WTC11 (cell line): ENCODE results near the gene TYRO3. TPM values are rescaled to one million over a fixed set of nuclear protein-coding genes. Genes with fewer than 3 reads are reported as not detected.

Experiments
- ATAC-seq: fragments of 200-7000 bp; cut with Tn5 transposase; 2 replicates; pipeline ENCODE4 v1.10.0; 2021; ENCODE audit warnings: mild to moderate bottlenecking, moderate library complexity
- CTCF ChIA-PET: fragments of 300-600 bp; sonication (Branson Sonifier 250); formaldehyde crosslinking; loops from one replicate; lab custom pipeline; 2021; ENCODE audit warnings: antibody characterized with exemption; lab: Charles Lee
- POLR2A ChIA-PET: fragments of 350-600 bp; sonication (Branson Sonifier 250); formaldehyde crosslinking; loops from one replicate; lab custom pipeline; 2021; ENCODE audit warnings: antibody characterized with exemption; lab: Charles Lee
- DNase-seq: peaks from one replicate; pipeline ENCODE4 v3.0.0; 2021; ENCODE audit warnings: low spot score
- H3K27ac Mint-ChIP-seq: 2 replicates; pipeline ENCODE4 v1.8.0; 2021; ENCODE audit warnings: mixed read lengths
- H3K27me3 Mint-ChIP-seq: 2 replicates; pipeline ENCODE4 v1.8.0; 2021; ENCODE audit warnings: low read depth, mild to moderate bottlenecking, moderate library complexity, mixed read lengths
- H3K36me3 Mint-ChIP-seq: 2 replicates; pipeline ENCODE4 v1.8.0; 2021; ENCODE audit warnings: mixed read lengths
- H3K4me1 Mint-ChIP-seq: 2 replicates; pipeline ENCODE4 v1.8.0; 2022; ENCODE audit warnings: mixed read lengths
- H3K4me3 Mint-ChIP-seq: 2 replicates; pipeline ENCODE4 v1.8.0; 2021; ENCODE audit warnings: mild to moderate bottlenecking, moderate library complexity, mixed read lengths
- H3K9me3 Mint-ChIP-seq: 2 replicates; pipeline ENCODE4 v1.8.0; 2021; ENCODE audit warnings: mixed read lengths
- CBFB ChIP-seq: sonication (generic); formaldehyde crosslinking; IDR thresholded peaks from 2 replicates; pipeline ENCODE4 v1.8.1; 2022; ENCODE audit warnings: mild to moderate bottlenecking, low read depth, missing genetic modification reagents
- CDX4 ChIP-seq: fragments of 250-450 bp; sonication (Bioruptor Pico); IDR thresholded peaks from 2 replicates; pipeline ENCODE4 v1.9.0; 2021; ENCODE audit warnings: moderate library complexity, mild to moderate bottlenecking, inconsistent platforms, borderline replicate concordance
- CREM ChIP-seq: sonication (generic); formaldehyde crosslinking; IDR thresholded peaks from 2 replicates; pipeline ENCODE4 v1.8.1; 2022; ENCODE audit warnings: mild to moderate bottlenecking, missing genetic modification reagents, moderate library complexity
- EMX1 ChIP-seq: fragments of 250-450 bp; sonication (Bioruptor Pico); IDR thresholded peaks from 2 replicates; pipeline ENCODE4 v1.8.0; 2021; ENCODE audit warnings: mild to moderate bottlenecking
- ERG ChIP-seq: fragments of 250-450 bp; sonication (Bioruptor Pico); IDR thresholded peaks from 2 replicates; pipeline ENCODE4 v1.8.0; 2021; ENCODE audit warnings: mild to moderate bottlenecking
- GABPB1 ChIP-seq: sonication (generic); formaldehyde crosslinking; IDR thresholded peaks from 2 replicates; pipeline ENCODE4 v1.8.1; 2023; ENCODE audit warnings: mild to moderate bottlenecking, missing genetic modification reagents
- GTF2I ChIP-seq: fragments of 250-450 bp; sonication (Bioruptor Pico); conservative IDR thresholded peaks from 2 replicates; pipeline ENCODE4 v1.4.0; 2021; ENCODE audit warnings: mild to moderate bottlenecking
- IRF2 ChIP-seq: sonication (generic); formaldehyde crosslinking; IDR thresholded peaks from 2 replicates; pipeline ENCODE4 v1.8.0; 2022; ENCODE audit warnings: low read depth, missing genetic modification reagents, borderline replicate concordance
- KAT7 ChIP-seq: sonication (generic); formaldehyde crosslinking; IDR thresholded peaks from 2 replicates; pipeline ENCODE4 v1.8.1; 2023; ENCODE audit warnings: missing genetic modification reagents, mild to moderate bottlenecking, borderline replicate concordance
- MXD4 ChIP-seq: fragments of 250-450 bp; sonication (Bioruptor Pico); IDR thresholded peaks from 2 replicates; pipeline ENCODE4 v1.8.0; 2021; ENCODE audit warnings: mild to moderate bottlenecking, moderate library complexity, borderline replicate concordance
- NFE2L1 ChIP-seq: sonication (generic); formaldehyde crosslinking; IDR thresholded peaks from 2 replicates; pipeline ENCODE4 v1.8.1; 2023; ENCODE audit warnings: missing genetic modification reagents
- NR1H2 ChIP-seq: sonication (generic); formaldehyde crosslinking; IDR thresholded peaks from 2 replicates; pipeline ENCODE4 v1.9.0; 2021; ENCODE audit warnings: mild to moderate bottlenecking, moderate library complexity, missing genetic modification reagents
- NR3C1 ChIP-seq: sonication (generic); formaldehyde crosslinking; conservative IDR thresholded peaks from 2 replicates; pipeline ENCODE4 v1.8.1; 2023; ENCODE audit warnings: low read depth, mild to moderate bottlenecking, missing genetic modification reagents
- RELA ChIP-seq: sonication (generic); formaldehyde crosslinking; IDR thresholded peaks from 2 replicates; pipeline ENCODE4 v1.8.1; 2022; ENCODE audit warnings: missing genetic modification reagents, mild to moderate bottlenecking, borderline replicate concordance
- SMAD3 ChIP-seq: sonication (generic); formaldehyde crosslinking; IDR thresholded peaks from 2 replicates; pipeline ENCODE4 v1.8.0; 2022; ENCODE audit warnings: missing genetic modification reagents, mild to moderate bottlenecking, borderline replicate concordance
- STAT6 ChIP-seq: sonication (generic); formaldehyde crosslinking; conservative IDR thresholded peaks from 2 replicates; pipeline ENCODE4 v1.8.1; 2023; ENCODE audit warnings: mild to moderate bottlenecking, low read depth, missing genetic modification reagents, moderate library complexity
- TCF7 ChIP-seq: sonication (generic); formaldehyde crosslinking; IDR thresholded peaks from 2 replicates; pipeline ENCODE4 v1.8.0; 2022; ENCODE audit warnings: mild to moderate bottlenecking, low read depth, missing genetic modification reagents, moderate library complexity
- TP53 ChIP-seq: sonication (generic); formaldehyde crosslinking; IDR thresholded peaks from 2 replicates; pipeline ENCODE4 v1.8.1; 2023; ENCODE audit warnings: mild to moderate bottlenecking, missing genetic modification reagents
- USF2 ChIP-seq: sonication (generic); formaldehyde crosslinking; IDR thresholded peaks from 2 replicates; pipeline ENCODE4 v1.8.1; 2023; ENCODE audit warnings: mild to moderate bottlenecking, missing genetic modification reagents, moderate library complexity
- ZNF425 ChIP-seq: fragments of 250-450 bp; sonication (Bioruptor Pico); conservative IDR thresholded peaks from 2 replicates; pipeline ENCODE4 v1.9.0; 2021; ENCODE audit warnings: mild to moderate bottlenecking
- ZNF532 ChIP-seq: fragments of 250-450 bp; sonication (Bioruptor Pico); IDR thresholded peaks from 2 replicates; pipeline ENCODE4 v1.9.0; 2021; ENCODE audit warnings: mild to moderate bottlenecking, borderline replicate concordance
- total RNA-seq: library from RNA; stranded (reverse); gene quantifications from 3 replicates; pipeline ENCODE4 v1.2.3, GENCODE V29; 2021

The TYRO3 gene
- total RNA-seq, 1 experiment from 2014 or later = 87.9 TPM

GRCh38 chr15:41546851-41547786 lies 11.9 kb upstream of the TYRO3 start (continued):
- TF ChIP-seq STAT6 (CRISPR knock-in tag) = no peak
- no peak for TF ChIP-seq EMX1
- no peak for TF ChIP-seq GTF2I (CRISPR knock-in tag)
- no peak for TF ChIP-seq ZNF532 (CRISPR knock-in tag)
- TF ChIP-seq NFE2L1 (CRISPR knock-in tag) = no peak
- TF ChIP-seq RELA (CRISPR knock-in tag) = no peak
- TF ChIP-seq USF2 (CRISPR knock-in tag) = no peak
- TF ChIP-seq NR3C1 = no peak
- TF ChIP-seq KAT7 (CRISPR knock-in tag) = no peak

GRCh38 chr15:41550066-41550775 lies 8.8 kb upstream of the TYRO3 start:
- H3K9me3 Mint-ChIP-seq = no peaks in the 10 kb centered on the region
- 0 out of 2 replicates have a peak, but pooled peaks cover under 1% of the 10 kb centered on the region for H3K27me3 Mint-ChIP-seq
- DNase-seq (no peak), ATAC-seq (no peak)
- H3K27ac Mint-ChIP-seq = no peak overlapping the region
- no peaks in the 10 kb centered on the region for H3K36me3 Mint-ChIP-seq
- no peak overlapping the region for H3K4me3 Mint-ChIP-seq
- POLR2A ChIA-PET = no interaction called here
- CTCF ChIA-PET = no interaction called here
- no peaks in the 10 kb centered on the region for H3K4me1 Mint-ChIP-seq
- TF ChIP-seq GTF2I (CRISPR knock-in tag) (no peak), GABPB1 (no peak), CDX4 (CRISPR knock-in tag) (no peak), CBFB (CRISPR knock-in tag) (no peak), RELA (CRISPR knock-in tag) (no peak), IRF2 (CRISPR knock-in tag) (no peak), ZNF425 (no peak), MXD4 (CRISPR knock-in tag) (no peak), SMAD3 (CRISPR knock-in tag) (no peak), TP53 (no peak), NR1H2 (CRISPR knock-in tag) (no peak), ERG (CRISPR knock-in tag) (no peak), CREM (CRISPR knock-in tag) (no peak), TCF7 (CRISPR knock-in tag) (no peak)
